HG03457 (cell line): Measurements from ENCODE around the gene SERP2.
"Not testable (repeated sequence)": the region's sequence is repeated elsewhere in the genome, so short reads cannot be mapped to it uniquely, and the experiment has no call there.

ENCODE experiments used
- ATAC-seq: cut with Tn5 transposase; IDR thresholded peaks from one replicate; pipeline ENCODE4 v1.9.1; 2021; ENCODE audit warnings: moderate number of reproducible peaks; ENCODE audit not compliant: unreplicated experiment

SERP2 gene

DNA sequence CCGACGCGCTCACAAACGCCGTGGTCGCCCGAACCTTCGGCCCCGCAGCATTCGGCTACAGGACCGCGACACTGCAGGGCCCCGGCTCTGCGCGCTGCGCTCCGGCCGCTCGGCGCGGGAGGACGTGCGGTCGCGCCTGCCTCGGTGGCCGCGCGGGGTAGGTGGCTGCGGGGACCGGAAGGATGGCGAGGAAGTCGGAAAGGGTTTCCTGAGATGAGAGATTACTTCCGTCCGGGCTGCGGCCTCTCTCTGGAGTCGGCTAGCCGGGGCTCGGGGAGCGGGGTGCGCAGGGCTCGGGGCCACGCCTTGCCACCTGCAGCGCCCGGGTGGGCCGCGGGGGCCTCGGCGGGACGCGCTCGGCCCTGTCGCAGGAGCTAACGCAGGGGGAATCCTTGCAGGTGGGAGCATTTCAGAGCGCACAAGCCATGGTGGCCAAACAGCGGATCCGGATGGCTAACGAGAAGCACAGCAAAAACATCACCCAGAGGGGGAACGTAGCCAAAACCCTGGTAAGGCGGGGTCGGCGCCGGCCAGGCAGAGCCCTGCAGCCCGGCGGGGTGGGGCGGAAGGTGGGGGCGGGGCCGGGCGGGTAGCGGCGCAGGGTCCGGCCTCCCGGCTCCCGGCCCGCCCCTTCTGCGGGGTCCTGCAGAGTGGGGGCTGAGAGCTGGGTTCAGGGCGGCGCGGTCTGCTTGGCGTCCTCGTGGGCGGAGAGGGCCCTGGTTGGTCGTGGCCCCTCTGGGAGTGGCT is at the start of gene SERP2:
TSS of gene SERP2 (plus strand) at position 224 of the 747 bp plus-strand sequence. CDS start at position 426, 202 bp downstream.
- no peak for ATAC-seq

DNA sequence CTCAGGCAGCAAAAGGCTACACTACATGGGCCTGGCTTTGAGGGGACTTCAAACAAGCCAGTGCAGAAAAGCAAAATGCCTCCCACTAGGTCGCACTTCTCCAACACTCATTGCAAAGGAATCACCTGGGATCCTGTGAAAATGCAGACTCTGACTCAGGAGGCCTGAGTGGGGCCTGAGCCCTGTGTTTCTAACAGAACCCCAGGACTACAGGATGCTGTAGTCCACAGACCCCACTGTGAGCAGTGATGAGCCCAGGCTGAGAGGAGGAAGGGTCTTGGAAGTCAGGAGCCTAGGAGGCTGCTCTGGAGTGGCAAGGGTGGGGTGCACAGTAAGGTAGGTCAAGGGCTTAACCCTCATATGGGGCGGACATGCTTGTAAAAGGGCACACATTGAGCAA is 46.7 kb upstream of the SERP2 start:
- no peak for ATAC-seq

DNA sequence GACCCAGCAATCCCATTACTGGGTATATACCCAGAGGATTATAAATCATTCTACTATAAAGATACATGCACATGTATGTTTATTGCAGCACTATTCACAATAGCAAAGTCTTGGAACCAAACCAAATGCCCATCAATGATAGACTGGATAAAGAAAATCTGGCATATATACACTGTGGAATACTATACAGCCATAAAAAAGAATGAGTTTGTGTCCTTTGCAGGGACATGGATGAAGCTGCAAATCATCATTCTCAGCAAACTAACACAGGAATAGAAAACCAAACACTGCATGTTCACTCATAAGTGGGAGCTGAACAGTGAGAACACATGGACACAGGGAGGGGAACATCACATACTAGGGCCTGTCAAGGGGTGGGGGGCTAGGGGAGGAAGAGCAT is 44.6 kb upstream of the SERP2 start:
- ATAC-seq: not testable (repeated sequence)

DNA sequence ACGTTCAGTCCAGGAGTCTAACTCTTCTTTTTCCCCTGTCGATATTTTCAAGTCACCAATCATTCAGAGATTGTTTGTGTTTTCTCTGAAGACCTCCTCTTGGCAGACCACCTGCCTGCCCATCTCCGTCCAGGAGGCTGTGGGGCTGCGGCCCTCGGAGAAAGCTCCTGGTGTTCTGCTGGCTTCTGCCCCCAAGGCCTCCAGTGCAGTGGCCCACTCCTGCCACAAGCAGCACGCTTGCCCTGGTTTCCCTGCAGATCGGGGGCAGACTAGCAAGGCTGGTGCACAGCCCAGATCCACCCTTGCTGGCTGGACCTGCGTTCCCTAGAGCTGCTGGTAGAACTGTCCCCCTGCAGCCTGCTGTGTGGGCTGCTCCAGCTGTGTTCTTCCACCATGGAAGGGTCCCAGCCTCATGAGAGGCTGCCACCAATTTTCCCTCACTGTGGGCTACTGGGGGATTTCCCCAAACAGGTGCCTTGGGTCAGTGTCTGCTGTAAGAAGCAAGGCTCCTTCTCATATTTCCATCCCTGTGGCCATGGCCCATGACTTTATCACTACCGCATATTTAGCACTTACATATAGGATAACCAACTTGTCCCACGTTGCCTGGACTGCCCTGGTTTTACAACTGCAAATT is 43.6 kb upstream of the SERP2 start:
- no peak for ATAC-seq

DNA sequence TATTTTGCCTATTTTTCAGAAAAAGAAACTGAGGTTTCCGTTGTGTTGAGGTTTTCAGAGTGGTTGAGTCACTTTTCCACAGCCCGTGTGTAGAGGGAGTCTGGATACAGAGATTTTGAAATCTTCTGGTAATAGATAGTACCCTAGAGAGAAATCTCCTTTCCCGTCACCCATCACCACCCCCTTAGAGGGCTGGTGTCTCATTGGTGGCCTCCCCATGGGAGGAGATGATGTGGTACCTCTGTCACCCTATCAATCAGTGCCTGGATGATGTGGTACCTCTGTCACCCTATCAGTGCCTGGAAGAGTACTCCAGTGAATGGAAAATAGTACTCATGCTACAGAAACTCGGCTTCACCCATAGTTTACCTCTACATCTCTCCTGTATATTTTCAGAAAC is 42.2 kb upstream of the SERP2 start:
- ATAC-seq: no peak

DNA sequence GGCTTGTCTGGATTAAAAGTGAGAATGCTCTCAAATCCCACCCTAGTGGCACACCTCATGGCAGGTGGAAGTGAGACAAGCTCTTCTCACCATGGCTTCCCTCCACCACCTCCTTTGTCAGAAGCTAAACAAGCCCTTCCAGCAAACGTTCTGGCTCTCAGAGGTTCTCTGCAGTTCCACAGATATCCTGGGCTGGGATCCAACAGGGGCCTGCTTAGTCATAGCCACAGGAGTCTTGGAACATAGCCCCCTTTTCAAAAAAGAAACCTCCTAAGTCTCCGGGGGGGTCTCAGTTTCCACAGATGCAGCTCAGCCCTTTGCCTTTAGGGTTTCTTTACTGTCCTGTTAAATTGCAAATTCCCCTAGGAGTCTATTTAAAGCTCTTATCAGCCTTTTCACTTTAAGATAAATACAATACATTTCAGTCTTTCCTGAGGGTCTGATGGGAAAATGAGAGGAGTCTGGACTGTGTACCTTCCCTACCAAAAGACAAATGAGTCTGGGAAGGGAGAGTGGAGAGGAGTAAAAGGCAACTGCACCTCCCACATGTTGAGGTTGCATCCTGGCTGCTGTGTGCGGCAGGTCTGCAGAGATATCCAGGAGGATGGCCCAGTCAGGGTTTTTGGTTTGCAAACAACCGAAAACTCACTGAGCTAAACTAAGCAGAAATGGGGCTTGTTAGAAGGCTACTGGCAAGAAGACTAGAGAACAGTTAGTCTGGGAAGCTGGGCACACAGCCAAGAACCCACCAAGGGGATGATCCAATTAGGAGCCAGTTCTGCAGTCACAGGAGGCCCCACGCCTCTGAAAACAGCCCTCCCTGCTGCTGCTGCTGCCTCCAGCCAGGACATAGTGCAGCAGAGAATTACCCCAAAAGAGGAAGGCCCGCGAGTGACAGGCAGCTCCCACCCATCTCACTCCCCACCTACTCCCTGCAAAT is 41.4 kb upstream of the SERP2 start:
- no peak for ATAC-seq

DNA sequence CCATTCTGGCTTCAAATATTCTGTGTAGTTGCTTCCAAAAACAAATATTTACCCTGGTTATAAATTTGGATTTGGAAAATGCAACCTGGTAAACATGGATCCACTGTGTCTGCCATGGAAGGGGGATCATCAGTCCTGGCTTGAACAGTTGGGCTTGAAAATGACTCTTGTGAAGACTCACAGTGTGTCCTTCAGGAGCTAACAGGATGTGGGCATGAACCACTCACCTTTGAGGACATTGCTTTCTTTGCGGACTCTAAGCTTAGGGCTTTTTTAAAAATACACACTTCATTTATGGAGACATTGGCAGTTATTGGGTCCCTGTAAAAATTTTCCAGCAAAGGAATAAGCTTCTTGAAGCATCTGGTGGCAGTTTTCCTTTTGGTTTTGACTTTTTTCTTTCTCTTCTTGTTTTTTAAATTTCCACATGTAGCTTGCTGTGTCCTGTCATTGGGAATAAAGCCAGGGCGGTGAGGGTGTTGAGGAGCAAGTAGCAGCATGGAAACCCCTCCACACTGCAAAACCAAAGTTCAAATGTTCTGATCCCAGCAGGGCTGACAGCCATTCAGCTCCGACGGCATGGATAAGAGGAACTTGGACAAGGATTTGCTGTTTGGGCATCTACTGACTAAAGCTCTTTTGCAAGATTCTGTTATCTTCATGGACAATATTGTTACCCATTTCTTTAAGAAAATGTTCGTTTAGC is 39.5 kb upstream of the SERP2 start:
- ATAC-seq: no peak

DNA sequence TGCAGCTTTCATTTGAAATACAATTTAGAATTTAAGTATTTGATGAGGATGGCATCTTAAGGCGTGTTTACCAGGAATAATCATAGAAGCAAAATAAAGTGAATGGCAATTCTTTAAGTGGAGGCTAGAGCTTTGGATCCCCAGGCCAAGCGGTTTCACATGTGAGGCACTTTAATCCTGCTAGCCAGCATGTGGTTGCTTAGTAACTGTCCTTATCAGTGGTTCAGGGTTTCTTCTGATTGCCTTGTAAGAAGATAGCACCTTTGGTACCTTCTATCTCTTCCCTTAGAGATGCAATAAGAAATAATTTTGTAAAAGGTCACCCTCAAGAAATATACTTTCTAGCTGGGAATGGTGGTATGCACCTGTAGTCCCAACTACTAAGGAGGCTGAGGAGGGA is 38.9 kb upstream of the SERP2 start:
- no peak for ATAC-seq

DNA sequence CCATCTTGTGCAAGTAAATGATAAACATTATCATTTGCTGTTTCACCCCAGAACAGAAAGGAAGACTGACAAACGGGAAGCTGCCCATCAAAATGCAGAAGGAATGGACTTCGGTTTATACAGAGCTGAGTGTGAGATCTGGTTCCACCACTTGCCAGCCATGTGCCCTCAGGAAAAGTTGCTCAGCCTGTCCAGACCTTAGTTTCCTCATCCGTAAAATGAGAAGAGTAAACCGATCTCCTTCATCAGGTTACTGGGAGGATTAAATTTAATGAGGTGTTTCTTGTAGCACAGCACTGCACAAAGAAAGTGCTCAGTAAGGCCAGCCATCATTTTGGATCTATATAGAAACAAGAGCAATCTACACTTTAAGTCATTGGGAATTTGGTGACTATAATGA is 36.7 kb upstream of the SERP2 start:
- no peak for ATAC-seq

DNA sequence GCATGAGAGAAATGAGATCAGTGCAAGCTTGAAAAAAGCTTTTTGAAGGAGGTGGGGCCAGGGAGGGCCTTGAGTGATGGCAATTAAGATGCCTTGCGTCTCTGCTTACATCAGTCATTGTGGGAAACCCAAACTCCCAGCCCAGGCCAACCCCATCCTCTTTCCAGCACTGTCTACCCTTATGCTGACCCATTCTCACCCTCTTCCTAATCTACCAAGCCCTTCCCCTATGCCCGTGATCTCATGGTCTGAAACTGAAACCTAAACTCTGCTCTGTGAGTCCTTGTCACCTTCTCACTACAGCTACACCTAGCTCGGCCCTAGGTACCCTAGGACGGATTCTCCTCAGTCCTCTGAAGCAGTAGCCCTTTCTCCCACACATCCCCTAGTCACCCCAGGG is 36.0 kb upstream of the SERP2 start:
- no peak for ATAC-seq

DNA sequence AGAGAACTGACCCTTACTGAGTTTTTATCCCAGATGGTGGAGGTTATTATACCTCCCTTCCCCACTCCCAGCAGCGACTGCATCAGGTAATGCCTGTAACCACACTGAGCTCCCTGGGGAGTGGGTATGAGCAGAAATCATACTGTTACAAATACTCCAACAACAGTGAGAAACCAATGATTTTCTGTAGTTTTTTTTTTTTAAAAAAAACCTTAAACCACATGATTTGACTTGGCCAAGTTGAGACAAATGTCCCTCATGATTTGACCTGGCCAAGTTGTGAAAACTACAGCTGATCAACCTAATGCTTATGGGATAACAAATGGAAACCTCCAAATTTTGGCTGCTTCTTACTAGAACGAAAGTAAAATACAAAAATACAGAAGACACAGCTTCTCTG is 33.1 kb upstream of the SERP2 start:
- ATAC-seq: no peak

DNA sequence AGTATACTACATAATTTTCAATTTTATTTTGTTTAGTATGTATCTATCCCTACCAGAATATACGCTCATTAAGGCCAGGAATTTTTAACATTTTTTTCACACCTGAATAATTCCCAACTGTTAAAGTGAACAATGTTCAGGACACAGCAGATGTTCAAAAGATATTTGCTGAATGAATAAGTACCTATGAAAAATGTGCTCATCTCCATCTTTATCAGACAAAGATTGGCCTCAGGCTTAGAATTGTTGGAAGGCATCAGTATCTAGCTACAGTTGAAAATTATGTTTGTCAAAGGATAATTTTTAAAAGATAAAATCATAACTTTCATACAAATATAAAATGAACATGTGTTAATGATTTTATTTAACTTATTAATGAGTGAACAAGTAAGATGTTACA is 30.9 kb upstream of the SERP2 start:
- ATAC-seq: no peak

DNA sequence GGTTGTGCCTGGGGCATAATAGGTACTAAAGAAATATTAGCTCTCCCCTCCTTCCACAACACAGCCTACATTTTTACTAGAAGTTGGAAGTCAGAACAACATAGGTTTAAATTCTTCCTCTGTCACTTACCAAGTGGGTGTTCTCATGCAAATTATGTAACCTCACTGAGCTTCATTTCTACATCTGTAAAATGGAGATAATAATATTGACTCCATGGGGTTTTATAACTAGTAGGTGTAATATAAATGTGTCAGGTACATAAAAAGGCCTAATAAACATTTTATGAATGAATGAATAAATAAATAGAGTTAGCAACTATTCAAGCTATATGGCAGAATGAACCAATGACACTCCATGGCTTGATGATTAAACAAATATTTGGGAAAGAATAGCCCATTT is 27.1 kb upstream of the SERP2 start:
- no peak for ATAC-seq

DNA sequence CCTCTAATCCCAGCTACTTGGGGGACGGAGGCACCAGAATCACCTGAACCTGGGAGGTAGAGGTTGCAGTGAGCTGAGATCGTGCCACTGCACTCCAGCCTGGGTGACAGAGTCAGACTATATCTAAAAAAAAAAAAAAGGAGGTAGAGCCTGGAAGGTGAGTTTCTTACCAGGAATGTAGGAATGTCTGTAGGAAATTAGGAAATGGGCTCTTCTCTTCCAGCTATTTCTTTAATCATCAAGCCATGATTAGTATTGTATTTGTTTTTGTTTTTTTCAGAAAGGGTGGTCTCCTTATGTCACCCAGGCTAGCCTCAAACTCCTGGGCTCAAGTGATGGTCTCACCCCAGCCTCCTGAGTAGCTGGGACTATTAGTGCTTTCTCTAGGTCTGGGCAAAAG is 26.3 kb upstream of the SERP2 start:
- ATAC-seq: no peak

DNA sequence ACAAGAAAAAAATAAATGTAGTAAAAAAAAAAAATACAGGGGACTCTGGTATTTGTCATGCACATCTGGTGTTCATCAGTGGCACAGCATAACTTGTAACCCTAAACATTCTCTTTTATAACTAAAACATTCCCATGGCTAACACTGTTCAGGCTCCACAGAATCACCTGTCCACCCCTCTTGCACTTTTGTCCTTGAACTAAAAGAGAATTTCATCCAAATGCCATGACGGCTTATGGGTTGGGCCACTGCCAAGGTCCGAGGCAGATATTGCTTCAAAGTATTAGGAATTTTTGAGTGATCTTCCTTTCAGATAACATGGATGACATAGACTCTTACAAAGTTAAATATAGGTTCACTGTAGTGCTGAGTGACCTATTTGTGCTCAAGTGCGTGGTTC is 25.7 kb upstream of the SERP2 start:
- ATAC-seq: no peak

DNA sequence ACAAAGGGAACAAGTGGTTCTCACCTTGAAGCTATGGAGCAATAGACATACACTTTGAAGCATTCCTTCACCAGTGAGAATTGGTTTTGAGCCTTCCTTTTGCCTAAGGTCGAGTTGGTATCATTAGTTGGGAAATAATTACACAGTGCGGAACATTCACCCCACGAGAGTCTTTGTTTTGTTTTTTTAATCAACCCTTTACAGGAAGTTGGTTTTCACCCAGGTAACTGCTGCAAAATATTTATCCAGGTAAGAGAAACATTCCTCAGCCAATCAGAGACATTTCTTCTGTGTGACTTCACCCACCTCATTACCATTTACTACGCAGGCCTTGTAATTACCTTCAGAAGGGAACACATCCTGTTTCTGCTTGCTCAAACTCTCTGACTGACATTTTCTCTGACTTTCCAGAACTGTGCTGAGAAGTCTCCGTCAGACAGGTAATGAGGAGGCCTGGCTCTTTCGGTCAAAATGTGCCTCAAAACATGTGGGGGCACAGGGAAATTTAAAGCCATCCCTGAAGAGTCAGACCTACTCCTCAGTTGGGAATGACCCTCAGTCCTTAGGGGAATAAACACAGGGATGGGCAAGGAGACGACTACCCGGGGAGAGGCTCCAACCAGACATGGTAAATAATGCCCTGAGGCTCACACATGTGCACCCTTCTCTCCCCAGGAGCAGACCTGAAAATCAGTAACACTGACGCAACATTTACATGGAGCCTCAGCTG is 22.7 kb upstream of the SERP2 start:
- ATAC-seq: no peak

DNA sequence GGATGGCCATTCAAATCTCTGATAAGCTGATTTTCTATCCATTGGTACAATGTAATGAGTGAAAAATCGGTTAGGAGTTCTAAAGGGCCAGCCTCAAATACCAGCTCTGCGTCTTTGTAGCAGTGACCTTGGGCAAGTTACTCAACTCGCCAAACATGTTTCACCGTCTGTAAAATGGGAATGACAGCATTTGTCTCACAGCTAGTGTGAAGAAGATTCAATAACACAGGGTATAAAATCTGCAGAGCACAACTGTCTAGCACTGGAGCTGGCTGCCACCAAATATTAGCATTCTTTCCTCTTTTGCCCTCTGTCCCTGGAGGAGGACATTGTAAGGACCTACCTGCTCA is 22.1 kb upstream of the SERP2 start:
- ATAC-seq: no peak

DNA sequence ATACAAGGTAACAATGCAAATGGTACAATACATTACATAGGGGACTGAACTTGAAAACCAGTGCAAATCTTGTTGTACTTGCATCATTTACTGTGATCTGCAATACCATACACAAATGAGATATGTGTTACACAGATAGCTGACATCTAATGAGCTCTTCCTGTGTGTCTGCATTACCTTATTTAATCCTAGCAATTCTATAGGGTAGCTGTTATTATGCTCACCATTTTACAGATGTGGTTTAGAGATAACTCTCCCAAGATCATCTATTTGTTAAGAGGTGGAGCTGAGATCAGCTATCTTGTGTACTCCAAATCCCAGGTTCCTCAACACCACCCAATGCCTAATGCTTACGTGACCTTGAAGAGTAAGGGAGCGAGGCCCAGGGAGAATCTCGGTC is 21.4 kb upstream of the SERP2 start:
- no peak for ATAC-seq

DNA sequence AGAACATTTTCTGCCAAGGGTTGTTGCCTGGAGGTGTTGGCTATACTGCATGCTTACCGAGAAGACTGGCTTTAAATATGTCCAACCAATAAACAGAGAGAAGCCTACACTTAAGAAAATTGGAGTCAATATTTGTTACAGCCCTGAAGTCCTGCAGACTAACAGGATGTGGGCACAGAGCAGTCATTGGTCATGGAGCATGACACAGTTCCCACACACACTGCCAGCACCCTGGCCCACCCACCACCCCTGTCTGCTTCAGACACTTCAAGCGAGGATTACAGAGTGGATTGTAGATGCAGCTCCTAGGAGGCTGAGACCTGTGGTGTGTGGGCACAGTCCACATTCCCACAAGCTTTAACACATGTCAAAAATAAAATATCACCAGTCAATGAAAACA is 21.0 kb upstream of the SERP2 start:
- ATAC-seq: no peak

DNA sequence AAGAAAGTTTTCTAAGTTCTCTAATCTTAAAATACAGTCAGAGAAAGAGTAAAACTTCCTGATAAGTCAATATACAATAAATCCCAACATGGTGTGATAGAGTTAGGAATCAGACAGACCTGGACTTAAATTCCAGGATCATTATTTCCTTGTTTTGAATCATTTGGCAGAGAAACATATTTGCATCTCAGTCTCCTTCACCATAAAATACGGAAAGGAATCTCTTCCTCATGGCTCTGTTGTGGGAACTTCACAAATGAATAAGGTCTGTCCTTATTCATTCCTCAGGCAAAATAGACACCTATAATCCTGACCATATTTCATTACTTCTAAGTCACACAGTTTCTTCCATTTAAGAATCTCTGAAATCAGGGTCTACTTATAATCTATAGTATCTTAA is 19.3 kb upstream of the SERP2 start:
- ATAC-seq: no peak

DNA sequence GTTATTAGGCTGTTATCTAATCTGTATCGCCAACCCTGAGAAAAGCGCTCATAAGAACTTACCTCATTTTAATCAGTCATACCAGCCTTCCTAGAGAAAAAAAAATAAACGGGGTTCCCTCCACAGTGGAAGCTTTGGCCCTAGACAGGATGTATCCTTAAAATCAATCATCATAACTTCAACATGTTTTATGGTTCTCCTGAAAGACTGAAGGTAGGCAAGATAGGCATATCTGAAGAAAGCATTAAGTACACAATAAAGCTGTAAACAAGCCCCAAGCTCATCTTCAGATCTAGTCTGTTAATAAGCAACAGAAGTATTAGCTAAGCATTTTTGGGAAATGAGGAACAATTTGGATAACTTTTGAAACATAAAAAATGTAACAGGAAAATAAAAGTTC is 18.7 kb upstream of the SERP2 start:
- ATAC-seq: no peak
